ENCODE results near the gene GCDH.

Gene GCDH

DNA sequence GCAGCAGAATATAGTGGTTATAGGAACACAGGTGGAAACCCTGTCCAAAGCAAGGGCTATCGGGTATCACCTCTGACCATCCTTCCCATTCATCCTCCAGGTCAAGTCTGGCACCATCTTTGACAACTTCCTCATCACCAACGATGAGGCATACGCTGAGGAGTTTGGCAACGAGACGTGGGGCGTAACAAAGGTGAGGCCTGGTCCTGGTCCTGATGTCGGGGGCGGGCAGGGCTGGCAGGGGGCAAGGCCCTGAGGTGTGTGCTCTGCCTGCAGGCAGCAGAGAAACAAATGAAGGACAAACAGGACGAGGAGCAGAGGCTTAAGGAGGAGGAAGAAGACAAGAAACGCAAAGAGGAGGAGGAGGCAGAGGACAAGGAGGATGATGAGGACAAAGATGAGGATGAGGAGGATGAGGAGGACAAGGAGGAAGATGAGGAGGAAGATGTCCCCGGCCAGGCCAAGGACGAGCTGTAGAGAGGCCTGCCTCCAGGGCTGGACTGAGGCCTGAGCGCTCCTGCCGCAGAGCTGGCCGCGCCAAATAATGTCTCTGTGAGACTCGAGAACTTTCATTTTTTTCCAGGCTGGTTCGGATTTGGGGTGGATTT, 52.6 kb downstream of the GCDH start:
- no peak for DNase-seq

GRCh38 chr19:12944104-12944674, 53.2 kb downstream of the GCDH start:
- DNase-seq, result no peak

DNA sequence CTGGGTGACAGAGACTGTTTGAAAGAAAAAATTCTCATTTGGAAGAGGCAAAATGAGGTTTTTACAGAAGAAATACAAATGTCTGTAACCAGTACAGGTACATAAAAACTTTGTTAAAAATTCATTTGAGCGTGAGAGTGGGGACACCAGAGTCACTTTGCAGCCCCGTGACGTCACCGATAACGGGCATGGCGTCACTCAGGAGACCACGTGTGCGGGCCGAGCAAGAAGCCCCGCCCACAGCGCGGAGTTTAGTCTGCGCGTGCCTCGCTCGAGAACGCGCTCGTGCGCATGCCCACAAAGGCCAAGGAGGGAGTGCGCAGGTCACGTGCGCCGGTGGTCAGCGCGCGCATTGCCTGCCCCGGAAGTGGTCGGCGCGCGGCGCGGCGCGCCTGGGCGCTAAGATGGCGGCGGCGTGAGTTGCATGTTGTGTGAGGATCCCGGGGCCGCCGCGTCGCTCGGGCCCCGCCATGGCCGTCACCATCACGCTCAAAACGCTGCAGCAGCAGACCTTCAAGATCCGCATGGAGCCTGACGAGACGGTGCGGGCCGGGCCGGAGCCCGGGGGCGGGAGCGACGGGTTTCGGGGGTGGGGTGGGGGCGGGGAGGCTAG, 54.6 kb downstream of the GCDH start, which contains the start of gene RAD23A:
Gene RAD23A, plus strand, starts transcription at position 384 of the 613 bp plus-strand sequence. Its CDS starts 87 bp downstream, at position 471.
- peak; percentile 86 for DNase-seq

GRCh38 chr19:12946092-12946721, 55.2 kb downstream of the GCDH start:
- no peak for DNase-seq

DNA sequence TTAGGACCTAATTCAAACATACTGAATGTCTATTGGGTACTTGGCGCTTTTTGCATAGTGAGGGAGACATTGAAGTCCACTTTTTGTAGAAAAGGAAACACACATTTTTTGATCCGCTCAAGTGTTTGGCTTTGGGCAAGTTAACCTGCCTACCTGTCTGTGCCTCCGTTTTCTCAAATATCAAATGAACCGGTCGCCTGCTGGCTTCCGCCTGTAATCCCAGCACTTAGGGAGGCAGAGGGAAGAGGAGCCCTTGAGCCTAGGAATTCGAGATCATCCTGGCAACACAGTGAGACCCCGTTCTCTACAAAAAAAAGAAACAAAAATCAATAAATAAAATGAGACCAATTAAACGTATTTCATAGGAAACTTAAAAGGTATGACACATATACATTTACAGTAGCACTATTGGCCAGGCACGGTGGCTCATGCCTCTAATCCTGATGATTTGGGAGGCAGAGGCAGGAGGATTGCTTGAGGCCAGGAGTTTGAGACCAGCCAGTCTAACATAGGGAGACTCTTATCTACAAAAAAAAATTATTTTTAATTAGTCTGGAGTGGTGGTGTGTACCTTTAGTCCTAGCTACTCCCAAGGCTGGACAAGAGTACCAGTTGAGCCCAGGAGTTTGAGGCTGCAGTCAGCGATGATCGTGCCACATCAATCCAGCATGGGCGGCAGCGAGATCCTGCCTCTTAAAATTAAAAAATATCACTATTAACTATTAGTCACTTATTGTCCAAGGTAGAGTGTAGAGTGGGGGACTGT, 56.0 kb downstream of the GCDH start:
- DNase-seq, result no peak

DNA sequence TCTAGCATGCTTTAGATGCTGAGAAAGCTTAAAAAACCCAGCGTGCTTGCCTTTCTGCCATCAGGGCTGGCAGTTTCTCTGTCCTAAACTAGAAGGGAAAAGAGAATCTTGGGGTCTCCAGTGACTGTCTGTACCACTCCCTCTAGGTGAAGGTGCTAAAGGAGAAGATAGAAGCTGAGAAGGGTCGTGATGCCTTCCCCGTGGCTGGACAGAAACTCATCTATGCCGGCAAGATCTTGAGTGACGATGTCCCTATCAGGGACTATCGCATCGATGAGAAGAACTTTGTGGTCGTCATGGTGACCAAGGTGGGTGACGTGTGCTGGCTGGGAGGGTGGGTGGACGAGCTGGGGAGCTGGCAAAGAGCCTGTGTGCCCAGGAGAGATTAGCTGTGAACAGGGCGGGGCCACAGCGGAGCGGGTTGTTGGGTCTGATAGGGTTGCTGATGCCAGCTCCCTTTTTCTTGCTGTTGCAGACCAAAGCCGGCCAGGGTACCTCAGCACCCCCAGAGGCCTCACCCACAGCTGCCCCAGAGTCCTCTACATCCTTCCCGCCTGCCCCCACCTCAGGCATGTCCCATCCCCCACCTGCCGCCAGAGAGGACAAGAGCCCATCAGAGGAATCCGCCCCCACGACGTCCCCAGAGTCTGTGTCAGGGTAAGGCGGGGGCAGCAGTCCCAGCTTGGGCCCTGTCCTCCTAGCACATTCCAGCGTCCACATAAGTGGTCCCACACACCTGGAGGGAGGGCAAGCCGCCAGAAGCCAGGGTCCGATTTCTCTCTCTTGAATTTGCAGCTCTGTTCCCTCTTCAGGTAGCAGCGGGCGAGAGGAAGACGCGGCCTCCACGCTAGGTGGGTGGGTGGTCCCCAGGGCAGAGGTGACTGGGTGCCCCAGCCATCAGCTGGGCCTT, 57.0 kb downstream of the GCDH start:
- DNase-seq, result no peak

DNA sequence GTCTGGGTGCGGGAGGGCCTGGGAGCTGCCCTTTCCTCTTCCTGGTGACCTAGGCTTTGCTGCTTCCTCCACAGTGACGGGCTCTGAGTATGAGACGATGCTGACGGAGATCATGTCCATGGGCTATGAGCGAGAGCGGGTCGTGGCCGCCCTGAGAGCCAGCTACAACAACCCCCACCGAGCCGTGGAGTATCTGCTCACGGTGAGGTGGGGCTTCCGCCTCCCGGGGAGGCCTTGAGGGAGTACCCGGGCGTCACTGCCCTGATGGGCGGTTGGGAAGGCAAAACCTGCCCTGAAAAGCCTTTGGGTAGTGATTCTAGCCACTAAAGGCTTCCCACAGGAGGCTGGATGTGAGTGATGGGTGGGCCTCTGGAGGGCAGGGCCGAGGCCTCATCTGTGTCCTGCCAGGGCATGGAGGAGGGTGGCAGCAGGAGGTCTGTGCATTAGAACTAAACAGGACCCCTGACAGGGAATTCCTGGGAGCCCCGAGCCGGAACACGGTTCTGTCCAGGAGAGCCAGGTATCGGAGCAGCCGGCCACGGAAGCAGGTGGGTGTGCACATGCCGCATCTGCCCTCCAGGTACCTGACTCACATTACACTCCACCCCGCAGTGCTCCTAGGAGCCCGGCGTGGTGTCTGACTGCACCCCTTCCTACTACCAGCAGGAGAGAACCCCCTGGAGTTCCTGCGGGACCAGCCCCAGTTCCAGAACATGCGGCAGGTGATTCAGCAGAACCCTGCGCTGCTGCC, 57.8 kb downstream of the GCDH start:
- no peak for DNase-seq

Data from NCI-H345 (cell line).